H9 (cell line): ENCODE measurements around the gene PPP1R9A. TPM values are rescaled to one million over a fixed set of nuclear protein-coding genes. Genes with fewer than 3 reads are reported as not detected.

Experiments
- DNase-seq: peaks from one replicate; pipeline ENCODE4 v3.0.0-alpha.2; 2017
- H2AFZ ChIP-seq: one replicate; pipeline ENCODE4 v1.6.1; 2013; ENCODE audit warnings: mild to moderate bottlenecking, low read length, control low read depth, moderate library complexity
- H2AK5ac ChIP-seq: 2 replicates; pipeline ENCODE4 v1.6.1; 2013; ENCODE audit warnings: low read length, control low read depth, mixed read lengths; ENCODE audit not compliant: insufficient read length
- H2BK120ac ChIP-seq: one replicate; pipeline ENCODE4 v1.6.1; 2013; ENCODE audit warnings: low read depth, mild to moderate bottlenecking, low read length, control low read depth, inconsistent platforms; ENCODE audit not compliant: poor library complexity, severe bottlenecking
- H2BK12ac ChIP-seq: 2 replicates; pipeline ENCODE4 v1.6.1; 2013; ENCODE audit warnings: low read length, control low read depth, mixed read lengths, low read depth; ENCODE audit not compliant: insufficient read length
- H2BK15ac ChIP-seq: 2 replicates; pipeline ENCODE4 v1.6.1; 2013; ENCODE audit warnings: low read depth, low read length, control low read depth
- H2BK20ac ChIP-seq: one replicate; pipeline ENCODE4 v1.6.1; 2013; ENCODE audit warnings: low read depth, mild to moderate bottlenecking, low read length, control low read depth, inconsistent platforms; ENCODE audit not compliant: poor library complexity, severe bottlenecking
- H2BK5ac ChIP-seq: 2 replicates; pipeline ENCODE4 v1.6.1; 2013; ENCODE audit warnings: low read length, control low read depth, mixed read lengths; ENCODE audit not compliant: insufficient read length
- H3K14ac ChIP-seq: 2 replicates; pipeline ENCODE4 v1.6.1; 2013; ENCODE audit warnings: low read length, control low read depth; ENCODE audit not compliant: insufficient read depth
- H3K18ac ChIP-seq: 2 replicates; pipeline ENCODE4 v1.6.1; 2013; ENCODE audit warnings: low read depth, mild to moderate bottlenecking, mixed read lengths, low read length, control low read depth; ENCODE audit not compliant: insufficient read length
- H3K23ac ChIP-seq: 2 replicates; pipeline ENCODE4 v1.6.1; 2013; ENCODE audit warnings: low read length, control low read depth, mixed read lengths, low read depth; ENCODE audit not compliant: insufficient read length
- H3K23me2 ChIP-seq: 2 replicates; pipeline ENCODE4 v1.6.1; 2013; ENCODE audit warnings: low read depth, mild to moderate bottlenecking, mixed read lengths, low read length, control low read depth; ENCODE audit not compliant: insufficient read length, poor library complexity, severe bottlenecking
- H3K27ac ChIP-seq: 2 replicates; pipeline ENCODE4 v1.5.1; 2013; ENCODE audit warnings: low read length, control low read depth, mixed read lengths, low read depth; ENCODE audit not compliant: insufficient read length
- H3K27me3 ChIP-seq: 2 replicates; pipeline ENCODE4 v1.6.1; 2013; ENCODE audit warnings: low read length, control low read depth, inconsistent platforms; ENCODE audit not compliant: insufficient read depth
- H3K4ac ChIP-seq: 2 replicates; pipeline ENCODE4 v1.6.1; 2013; ENCODE audit warnings: low read depth, mild to moderate bottlenecking, control low read depth, inconsistent platforms, low read length, moderate library complexity
- H3K4me1 ChIP-seq: 2 replicates; pipeline ENCODE4 v1.6.1; 2013; ENCODE audit warnings: low read length, control low read depth, inconsistent platforms; ENCODE audit not compliant: insufficient read depth
- H3K4me2 ChIP-seq: 2 replicates; pipeline ENCODE4 v1.6.1; 2013; ENCODE audit warnings: low read length, control low read depth, mixed read lengths; ENCODE audit not compliant: insufficient read length, insufficient read depth
- H3K56ac ChIP-seq: 2 replicates; pipeline ENCODE4 v1.6.1; 2013; ENCODE audit warnings: low read depth, mild to moderate bottlenecking, mixed read lengths, low read length, control low read depth; ENCODE audit not compliant: insufficient read length
- H3K79me1 ChIP-seq: 2 replicates; pipeline ENCODE4 v1.6.1; 2013; ENCODE audit warnings: low read depth, mild to moderate bottlenecking, moderate library complexity, low read length, control low read depth, inconsistent platforms; ENCODE audit not compliant: insufficient read depth, poor library complexity, severe bottlenecking
- H3K79me2 ChIP-seq: 2 replicates; pipeline ENCODE4 v1.6.1; 2013; ENCODE audit warnings: low read length, control low read depth, inconsistent platforms; ENCODE audit not compliant: insufficient read depth
- H3K9ac ChIP-seq: 2 replicates; pipeline ENCODE4 v1.6.1; 2013; ENCODE audit warnings: low read length, control low read depth, mixed read lengths; ENCODE audit not compliant: insufficient read length; ENCODE audit errors: extremely low read depth
- H3K9me3 ChIP-seq: one replicate; pipeline ENCODE4 v1.6.1; 2013; ENCODE audit warnings: low read depth, low read length, inconsistent platforms; ENCODE audit not compliant: control insufficient read depth
- H3T11ph ChIP-seq: one replicate; pipeline ENCODE4 v1.6.1; 2013; ENCODE audit warnings: mild to moderate bottlenecking, low read length, control low read depth, inconsistent platforms
- H4K20me1 ChIP-seq: one replicate; pipeline ENCODE4 v1.6.1; 2013; ENCODE audit not compliant: control insufficient read depth, insufficient read length, insufficient read depth
- H4K5ac ChIP-seq: 2 replicates; pipeline ENCODE4 v1.6.1; 2013; ENCODE audit warnings: low read depth, mild to moderate bottlenecking, mixed read lengths, low read length, control low read depth; ENCODE audit not compliant: insufficient read length
- H4K8ac ChIP-seq: replicated peaks from 2 replicates; pipeline ENCODE4 v1.6.1; 2013; ENCODE audit warnings: low read length, control low read depth, mixed read lengths, low read depth; ENCODE audit not compliant: insufficient read length
- H4K91ac ChIP-seq: 2 replicates; pipeline ENCODE4 v1.6.1; 2013; ENCODE audit warnings: low read depth, mild to moderate bottlenecking, moderate library complexity, mixed read lengths, low read length, control low read depth; ENCODE audit not compliant: insufficient read length
- H3K27ac Mint-ChIP-seq, 3 experiments: 2 replicates in 2 of 3; 3 replicates in 1 of 3; pipeline ENCODE4 v1.8.0; 2020 to 2021; ENCODE audit warnings: mixed read lengths in 3 of 3, mild to moderate bottlenecking in 1 of 3, moderate library complexity in 1 of 3
- H3K27me3 Mint-ChIP-seq: 2 replicates; pipeline ENCODE4 v1.8.0; 2021; ENCODE audit warnings: low read depth, mild to moderate bottlenecking, moderate library complexity, mixed read lengths
- H3K36me3 Mint-ChIP-seq, 3 experiments: 2 replicates in 2 of 3; 3 replicates in 1 of 3; pipeline ENCODE4 v1.8.0; 2020 to 2021; ENCODE audit warnings: low read depth in 3 of 3, mixed read lengths in 3 of 3; ENCODE audit not compliant: insufficient read depth in 1 of 3
- H3K4me1 Mint-ChIP-seq, 2 experiments: 2 replicates each; pipeline ENCODE4 v1.8.0; 2020; ENCODE audit warnings: mixed read lengths in 2 of 2
- H3K4me3 Mint-ChIP-seq, 2 experiments: 2 replicates in 1 of 2; 3 replicates in 1 of 2; pipeline ENCODE4 v1.8.0; 2020 to 2021; ENCODE audit warnings: mild to moderate bottlenecking in 2 of 2, mixed read lengths in 2 of 2, moderate library complexity in 1 of 2
- H3K9me3 Mint-ChIP-seq, 2 experiments: 2 replicates in 1 of 2; 3 replicates in 1 of 2; pipeline ENCODE4 v1.8.0; 2020; ENCODE audit warnings: mild to moderate bottlenecking in 2 of 2, mixed read lengths in 2 of 2, moderate library complexity in 1 of 2
- total RNA-seq: library from RNA; stranded (reverse); gene quantifications from 2 replicates; pipeline ENCODE4 v1.2.1, GENCODE V29; 2021
- TF ChIP-seq, protein P1 (sequence below): fragments of 200-600 bp; sonication (generic); conservative IDR thresholded peaks from 3 replicates; pipeline ENCODE4 v1.8.0; 2021; ENCODE audit warnings: antibody characterized with exemption, mild to moderate bottlenecking

Gene PPP1R9A
- total RNA-seq, 1 experiment from 2014 or later, result 17.0 TPM

DNA sequence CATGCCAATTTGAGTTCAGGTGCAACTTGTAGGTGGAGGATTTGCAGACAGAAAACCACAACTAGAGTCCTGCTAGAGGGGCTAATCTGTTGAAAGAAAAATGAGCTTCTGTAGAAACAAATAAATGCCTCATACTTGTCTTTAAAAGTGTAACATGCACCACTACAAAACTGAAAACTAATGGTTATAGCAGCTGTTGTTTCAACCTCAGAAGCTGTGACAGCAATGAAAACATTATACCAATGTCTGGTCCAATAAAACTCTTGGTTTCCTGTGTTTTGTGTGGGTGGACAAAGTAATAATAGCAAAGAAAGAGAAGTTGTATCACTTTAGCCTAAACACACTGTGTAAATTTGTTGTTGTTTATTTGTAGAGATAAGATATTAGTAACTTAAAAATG lies 3.4 kb upstream of the PPP1R9A start:
- H4K91ac ChIP-seq, result no peak overlapping the region
- H2AFZ ChIP-seq, result no peak overlapping the region
- H3K23me2 ChIP-seq, result no peaks in the 10 kb centered on the region
- H3K27ac ChIP-seq, result no peak overlapping the region
- no peak overlapping the region for H2BK15ac ChIP-seq
- H3K4me2 ChIP-seq, result no peak overlapping the region
- H3K27me3 Mint-ChIP-seq, result no peaks in the 10 kb centered on the region
- H2BK20ac ChIP-seq, result no peak overlapping the region
- H3K4me1 ChIP-seq, result no peaks in the 10 kb centered on the region
- no peak overlapping the region for H3K27ac Mint-ChIP-seq
- H3K79me1 ChIP-seq, result no peaks in the 10 kb centered on the region
- H3K36me3 Mint-ChIP-seq, result no peaks in the 10 kb centered on the region; a peak in 1 of 7 replicates
- H3K14ac ChIP-seq, result no peak overlapping the region
- H3K9me3 ChIP-seq, result no peaks in the 10 kb centered on the region
- H2BK120ac ChIP-seq, result no peak overlapping the region
- no peak overlapping the region for H3K4me3 Mint-ChIP-seq
- no peaks in the 10 kb centered on the region for H3K9me3 Mint-ChIP-seq
- H3T11ph ChIP-seq, result no peak overlapping the region
- no peaks in the 10 kb centered on the region for H4K20me1 ChIP-seq
- H3K9ac ChIP-seq, result no peak overlapping the region
- H2BK12ac ChIP-seq, result no peak overlapping the region
- no peak for DNase-seq
- no peak overlapping the region for H3K4ac ChIP-seq
- no peak overlapping the region for H2BK5ac ChIP-seq
- TF ChIP-seq, protein P1, sequence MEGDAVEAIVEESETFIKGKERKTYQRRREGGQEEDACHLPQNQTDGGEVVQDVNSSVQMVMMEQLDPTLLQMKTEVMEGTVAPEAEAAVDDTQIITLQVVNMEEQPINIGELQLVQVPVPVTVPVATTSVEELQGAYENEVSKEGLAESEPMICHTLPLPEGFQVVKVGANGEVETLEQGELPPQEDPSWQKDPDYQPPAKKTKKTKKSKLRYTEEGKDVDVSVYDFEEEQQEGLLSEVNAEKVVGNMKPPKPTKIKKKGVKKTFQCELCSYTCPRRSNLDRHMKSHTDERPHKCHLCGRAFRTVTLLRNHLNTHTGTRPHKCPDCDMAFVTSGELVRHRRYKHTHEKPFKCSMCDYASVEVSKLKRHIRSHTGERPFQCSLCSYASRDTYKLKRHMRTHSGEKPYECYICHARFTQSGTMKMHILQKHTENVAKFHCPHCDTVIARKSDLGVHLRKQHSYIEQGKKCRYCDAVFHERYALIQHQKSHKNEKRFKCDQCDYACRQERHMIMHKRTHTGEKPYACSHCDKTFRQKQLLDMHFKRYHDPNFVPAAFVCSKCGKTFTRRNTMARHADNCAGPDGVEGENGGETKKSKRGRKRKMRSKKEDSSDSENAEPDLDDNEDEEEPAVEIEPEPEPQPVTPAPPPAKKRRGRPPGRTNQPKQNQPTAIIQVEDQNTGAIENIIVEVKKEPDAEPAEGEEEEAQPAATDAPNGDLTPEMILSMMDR, result no peak
- no peak overlapping the region for H4K5ac ChIP-seq
- no peak overlapping the region for H3K56ac ChIP-seq
- H3K4me1 Mint-ChIP-seq, result peaks cover 11 to 14% of the 10 kb centered on the region in 2 experiments
- H3K27me3 ChIP-seq, result no peaks in the 10 kb centered on the region
- H3K18ac ChIP-seq, result no peak overlapping the region
- no peaks in the 10 kb centered on the region for H3K79me2 ChIP-seq
- H2AK5ac ChIP-seq, result no peak overlapping the region
- no peak overlapping the region for H4K8ac ChIP-seq
- H3K23ac ChIP-seq, result no peak overlapping the region
